ENCODE data around the gene TPSG1. TPM values are rescaled to one million over a fixed set of nuclear protein-coding genes. Genes with fewer than 3 reads are reported as not detected.
"Not testable (repeated sequence)": the region's sequence is repeated elsewhere in the genome, so short reads cannot be mapped to it uniquely, and the experiment has no call there.

Gene TPSG1
- total RNA-seq, 1 experiment from 2014 or later: not detected

DNA sequence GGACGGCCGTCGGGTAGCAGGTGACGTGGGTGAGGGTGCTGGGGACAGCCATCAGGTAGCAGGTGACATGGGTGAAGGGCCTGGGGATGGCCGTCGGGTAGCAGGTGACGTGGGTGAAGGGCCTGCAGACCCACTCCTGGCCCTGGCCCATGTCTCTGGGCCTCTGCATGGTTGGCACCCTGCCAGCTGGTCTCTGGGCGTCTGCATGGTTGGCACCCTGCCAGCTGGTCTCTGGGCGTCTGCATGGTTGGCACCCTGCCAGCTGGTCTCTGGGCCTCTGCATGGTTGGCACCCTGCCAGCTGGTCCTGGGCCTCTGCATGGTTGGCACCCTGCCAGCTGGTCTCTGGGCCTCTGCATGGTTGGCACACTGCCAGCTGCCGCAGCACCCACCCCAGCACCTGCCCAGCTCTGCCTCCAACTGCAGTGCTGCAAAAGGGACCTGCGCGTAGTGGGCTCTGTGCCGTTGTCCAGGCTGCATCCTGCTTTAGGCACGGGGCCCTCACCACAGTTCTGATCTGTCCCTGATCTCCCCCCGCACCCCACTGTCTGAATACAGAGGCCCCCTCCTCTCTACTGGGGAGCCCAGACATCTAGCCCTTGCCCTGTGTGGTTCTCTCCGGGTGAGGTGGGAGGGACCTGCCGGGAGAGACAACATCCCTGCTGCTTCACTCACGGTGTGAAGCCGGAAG lies 46.8 kb upstream of the TPSG1 start:
- H3K4me2 ChIP-seq (ENCODE audit: low read length); H3K4me3 ChIP-seq (replicated peaks in 1 of 2; ENCODE audit: low read depth in 1 of 2, low read length in 2 of 2); H3K9me2 ChIP-seq (ENCODE audit: insufficient read depth); H3K79me2 ChIP-seq (ENCODE audit: insufficient read depth, low read length); CTCF ChIA-PET; H3K4me1 ChIP-seq (ENCODE audit: control insufficient read depth in 1 of 2, insufficient read depth in 2 of 2, low read length in 2 of 2); H3K36me3 ChIP-seq (ENCODE audit: control insufficient read depth in 1 of 2, insufficient read depth in 2 of 2, low read length in 2 of 2); H2AFZ ChIP-seq (ENCODE audit: low read depth, low read length, poor library complexity, severe bottlenecking); POLR2A ChIA-PET; H3K27ac ChIP-seq (ENCODE audit: low read depth, low read length); H3K27me3 ChIP-seq (ENCODE audit: insufficient read depth, low read length); intact Hi-C loops (cut with micrococcal nuclease); BruUV-seq (replicated peaks); H4K20me1 ChIP-seq (ENCODE audit: insufficient read depth); H3K9ac ChIP-seq (ENCODE audit: low read length); H3K9me3 ChIP-seq (ENCODE audit: control insufficient read depth in 1 of 2, insufficient read depth in 1 of 2, low read depth in 1 of 2, low read length in 2 of 2); DNase-seq (ENCODE audit: low read depth, low spot score): not testable (repeated sequence)
- RAD21 ChIA-PET (ENCODE audit: low non-redundant PET in 1 of 2, low total read pairs in 2 of 2, uncharacterized antibody in 2 of 2, unreplicated experiment in 2 of 2): interaction anchor here in 1 of 2 experiments (0.7 kb wide), 1 partner anchor 17 kb away, joined by 3 read pairs; no protein-coding TSS in a partner anchor
- 0 out of 2 replicates have a peak, but pooled peaks have one; percentile 28 for ATAC-seq

DNA sequence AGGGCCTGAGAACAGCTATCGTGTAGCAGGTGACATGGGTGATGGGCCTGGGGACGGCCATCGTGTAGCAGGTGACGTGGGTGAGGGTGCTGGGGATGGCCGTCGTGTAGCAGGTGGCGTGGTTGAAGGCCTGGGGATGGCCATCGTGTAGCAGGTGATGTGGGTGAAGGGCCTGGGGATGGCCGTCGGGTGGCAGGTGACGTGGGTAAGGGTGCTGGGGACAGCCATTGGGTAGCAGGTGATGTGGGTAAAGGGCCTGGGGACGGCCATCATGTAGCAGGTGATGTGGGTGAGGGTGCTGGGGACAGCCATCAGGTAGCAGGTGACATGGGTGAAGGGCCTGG lies 46.3 kb upstream of the TPSG1 start:
- DNase-seq (ENCODE audit: low read depth, low spot score) (no peak), ATAC-seq (0 out of 2 replicates have a peak, but pooled peaks have one; percentile 11)
- intact Hi-C loops (cut with micrococcal nuclease): no loop called here
- no TSS peak for BruUV-seq (replicated peaks)
- Histone ChIP-seq H4K20me1 (ENCODE audit: insufficient read depth) (no peaks in the 10 kb centered on the region), H3K9ac (ENCODE audit: low read length) (no peak overlapping the region), H3K79me2 (ENCODE audit: insufficient read depth, low read length) (no peaks in the 10 kb centered on the region), H3K27me3 (ENCODE audit: insufficient read depth, low read length) (no peaks in the 10 kb centered on the region), H3K9me2 (ENCODE audit: insufficient read depth) (no peaks in the 10 kb centered on the region), H3K27ac (ENCODE audit: low read depth, low read length) (no peak overlapping the region), H3K4me1 (ENCODE audit: control insufficient read depth in 1 of 2, insufficient read depth in 2 of 2, low read length in 2 of 2) (peaks cover 4 to 5% of the 10 kb centered on the region in 2 experiments; a peak in 3 of 4 replicates), H2AFZ (ENCODE audit: low read depth, low read length, poor library complexity, severe bottlenecking) (no peak overlapping the region), H3K4me3 (replicated peaks in 1 of 2; ENCODE audit: low read depth in 1 of 2, low read length in 2 of 2) (no peak overlapping the region), H3K4me2 (ENCODE audit: low read length) (no peak overlapping the region), H3K36me3 (ENCODE audit: control insufficient read depth in 1 of 2, insufficient read depth in 2 of 2, low read length in 2 of 2) (no peaks in the 10 kb centered on the region), H3K9me3 (ENCODE audit: control insufficient read depth in 1 of 2, insufficient read depth in 1 of 2, low read depth in 1 of 2, low read length in 2 of 2) (no peaks in the 10 kb centered on the region)
- ChIA-PET RAD21 (ENCODE audit: low non-redundant PET in 1 of 2, low total read pairs in 2 of 2, uncharacterized antibody in 2 of 2, unreplicated experiment in 2 of 2) (interaction anchor here in 1 of 2 experiments (0.7 kb wide), 1 partner anchor 16 kb away, joined by 3 read pairs; no protein-coding TSS in a partner anchor), POLR2A (no interaction called here), CTCF (no interaction called here)
- TF ChIP-seq ZBTB33 (IDR thresholded peaks at IDR 0.05; ENCODE audit: extremely low read depth, insufficient replicate concordance, low read length) (no peak), CEBPB (IDR thresholded peaks at IDR 0.05; ENCODE audit: low read depth) (no peak), ZNF274 (IDR thresholded peaks at IDR 0.05; ENCODE audit: low read depth, low read length) (no peak), YY1 (IDR thresholded peaks at IDR 0.05; ENCODE audit: extremely low read depth, insufficient replicate concordance, low read depth, low read length) (no peak), RAD21 (IDR thresholded peaks at IDR 0.05; ENCODE audit: low read depth) (no peak), ZFX (IDR thresholded peaks at IDR 0.05) (no peak), EZH2 (IDR thresholded peaks at IDR 0.05) (no peak), SIN3A (IDR thresholded peaks at IDR 0.05; ENCODE audit: low read depth) (no peak), FOSL1 (IDR thresholded peaks at IDR 0.05; ENCODE audit: low read depth) (no peak), CBX3 (IDR thresholded peaks at IDR 0.05; ENCODE audit: low read depth) (no peak)
- TF ChIP-seq, protein P1, sequence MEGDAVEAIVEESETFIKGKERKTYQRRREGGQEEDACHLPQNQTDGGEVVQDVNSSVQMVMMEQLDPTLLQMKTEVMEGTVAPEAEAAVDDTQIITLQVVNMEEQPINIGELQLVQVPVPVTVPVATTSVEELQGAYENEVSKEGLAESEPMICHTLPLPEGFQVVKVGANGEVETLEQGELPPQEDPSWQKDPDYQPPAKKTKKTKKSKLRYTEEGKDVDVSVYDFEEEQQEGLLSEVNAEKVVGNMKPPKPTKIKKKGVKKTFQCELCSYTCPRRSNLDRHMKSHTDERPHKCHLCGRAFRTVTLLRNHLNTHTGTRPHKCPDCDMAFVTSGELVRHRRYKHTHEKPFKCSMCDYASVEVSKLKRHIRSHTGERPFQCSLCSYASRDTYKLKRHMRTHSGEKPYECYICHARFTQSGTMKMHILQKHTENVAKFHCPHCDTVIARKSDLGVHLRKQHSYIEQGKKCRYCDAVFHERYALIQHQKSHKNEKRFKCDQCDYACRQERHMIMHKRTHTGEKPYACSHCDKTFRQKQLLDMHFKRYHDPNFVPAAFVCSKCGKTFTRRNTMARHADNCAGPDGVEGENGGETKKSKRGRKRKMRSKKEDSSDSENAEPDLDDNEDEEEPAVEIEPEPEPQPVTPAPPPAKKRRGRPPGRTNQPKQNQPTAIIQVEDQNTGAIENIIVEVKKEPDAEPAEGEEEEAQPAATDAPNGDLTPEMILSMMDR (IDR thresholded peaks at IDR 0.05 in 2 of 3, conservative IDR thresholded peaks at IDR 0.05 in 1 of 3; ENCODE audit: borderline replicate concordance in 1 of 3, insufficient read depth in 1 of 3, low read depth in 2 of 3, low read length in 2 of 3): no peak
- TF ChIP-seq, protein P2, sequence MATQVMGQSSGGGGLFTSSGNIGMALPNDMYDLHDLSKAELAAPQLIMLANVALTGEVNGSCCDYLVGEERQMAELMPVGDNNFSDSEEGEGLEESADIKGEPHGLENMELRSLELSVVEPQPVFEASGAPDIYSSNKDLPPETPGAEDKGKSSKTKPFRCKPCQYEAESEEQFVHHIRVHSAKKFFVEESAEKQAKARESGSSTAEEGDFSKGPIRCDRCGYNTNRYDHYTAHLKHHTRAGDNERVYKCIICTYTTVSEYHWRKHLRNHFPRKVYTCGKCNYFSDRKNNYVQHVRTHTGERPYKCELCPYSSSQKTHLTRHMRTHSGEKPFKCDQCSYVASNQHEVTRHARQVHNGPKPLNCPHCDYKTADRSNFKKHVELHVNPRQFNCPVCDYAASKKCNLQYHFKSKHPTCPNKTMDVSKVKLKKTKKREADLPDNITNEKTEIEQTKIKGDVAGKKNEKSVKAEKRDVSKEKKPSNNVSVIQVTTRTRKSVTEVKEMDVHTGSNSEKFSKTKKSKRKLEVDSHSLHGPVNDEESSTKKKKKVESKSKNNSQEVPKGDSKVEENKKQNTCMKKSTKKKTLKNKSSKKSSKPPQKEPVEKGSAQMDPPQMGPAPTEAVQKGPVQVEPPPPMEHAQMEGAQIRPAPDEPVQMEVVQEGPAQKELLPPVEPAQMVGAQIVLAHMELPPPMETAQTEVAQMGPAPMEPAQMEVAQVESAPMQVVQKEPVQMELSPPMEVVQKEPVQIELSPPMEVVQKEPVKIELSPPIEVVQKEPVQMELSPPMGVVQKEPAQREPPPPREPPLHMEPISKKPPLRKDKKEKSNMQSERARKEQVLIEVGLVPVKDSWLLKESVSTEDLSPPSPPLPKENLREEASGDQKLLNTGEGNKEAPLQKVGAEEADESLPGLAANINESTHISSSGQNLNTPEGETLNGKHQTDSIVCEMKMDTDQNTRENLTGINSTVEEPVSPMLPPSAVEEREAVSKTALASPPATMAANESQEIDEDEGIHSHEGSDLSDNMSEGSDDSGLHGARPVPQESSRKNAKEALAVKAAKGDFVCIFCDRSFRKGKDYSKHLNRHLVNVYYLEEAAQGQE (IDR thresholded peaks at IDR 0.05; ENCODE audit: low read depth): no peak
